ENCODE measurements around the gene OR13J1. TPM values are rescaled to one million over a fixed set of nuclear protein-coding genes. Genes with fewer than 3 reads are reported as not detected.
A peak's percentile ranks its signal among the peaks of the same experiment; 100 is the strongest.
"Not testable (repeated sequence)": the region's sequence is repeated elsewhere in the genome, so short reads cannot be mapped to it uniquely, and the experiment has no call there.

The OR13J1 gene
- total and polyA plus RNA-seq, 4 donors: not detected

GRCh38 chr9:35917261-35917660, 47.1 kb upstream of the OR13J1 start:
- Histone ChIP-seq H3K4me1 (ENCODE audit: control insufficient read depth in 5 of 5, insufficient read depth in 5 of 5, low read length in 5 of 5) (peaks cover 0 to 6% (median 0%) of the 10 kb centered on the region in 5 donors), H3K9me3 (ENCODE audit: control insufficient read depth in 4 of 4, insufficient read depth in 3 of 4, low read length in 3 of 4) (peaks cover 0 to 2% (median 0%) of the 10 kb centered on the region in 4 donors), H3K9ac (ENCODE audit: insufficient read depth in 1 of 2, low read length in 2 of 2) (no peak overlapping the region), H3K27me3 (ENCODE audit: control insufficient read depth in 3 of 3, insufficient read depth in 3 of 3, low read length in 2 of 3) (no peaks in the 10 kb centered on the region), H3K4me3 (no peak overlapping the region), H3K36me3 (ENCODE audit: control insufficient read depth in 4 of 4, insufficient read depth in 4 of 4, low read length in 4 of 4) (no peaks in the 10 kb centered on the region), H3K27ac (ENCODE audit: low read depth in 1 of 2, low read length in 1 of 2) (peak overlapping the region; percentile 6 to 55)
- no peak for DNase-seq
- no peak for ATAC-seq (ENCODE audit: insufficient read depth, low FRiP score)
- TF ChIP-seq, protein P1, sequence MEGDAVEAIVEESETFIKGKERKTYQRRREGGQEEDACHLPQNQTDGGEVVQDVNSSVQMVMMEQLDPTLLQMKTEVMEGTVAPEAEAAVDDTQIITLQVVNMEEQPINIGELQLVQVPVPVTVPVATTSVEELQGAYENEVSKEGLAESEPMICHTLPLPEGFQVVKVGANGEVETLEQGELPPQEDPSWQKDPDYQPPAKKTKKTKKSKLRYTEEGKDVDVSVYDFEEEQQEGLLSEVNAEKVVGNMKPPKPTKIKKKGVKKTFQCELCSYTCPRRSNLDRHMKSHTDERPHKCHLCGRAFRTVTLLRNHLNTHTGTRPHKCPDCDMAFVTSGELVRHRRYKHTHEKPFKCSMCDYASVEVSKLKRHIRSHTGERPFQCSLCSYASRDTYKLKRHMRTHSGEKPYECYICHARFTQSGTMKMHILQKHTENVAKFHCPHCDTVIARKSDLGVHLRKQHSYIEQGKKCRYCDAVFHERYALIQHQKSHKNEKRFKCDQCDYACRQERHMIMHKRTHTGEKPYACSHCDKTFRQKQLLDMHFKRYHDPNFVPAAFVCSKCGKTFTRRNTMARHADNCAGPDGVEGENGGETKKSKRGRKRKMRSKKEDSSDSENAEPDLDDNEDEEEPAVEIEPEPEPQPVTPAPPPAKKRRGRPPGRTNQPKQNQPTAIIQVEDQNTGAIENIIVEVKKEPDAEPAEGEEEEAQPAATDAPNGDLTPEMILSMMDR (IDR thresholded peaks at IDR 0.05; ENCODE audit: control extremely low read depth, extremely low read depth): no peak
- WGBS, 2 donors: 86 to 98% methylated on average over 4 of the region's 4 CpGs

DNA sequence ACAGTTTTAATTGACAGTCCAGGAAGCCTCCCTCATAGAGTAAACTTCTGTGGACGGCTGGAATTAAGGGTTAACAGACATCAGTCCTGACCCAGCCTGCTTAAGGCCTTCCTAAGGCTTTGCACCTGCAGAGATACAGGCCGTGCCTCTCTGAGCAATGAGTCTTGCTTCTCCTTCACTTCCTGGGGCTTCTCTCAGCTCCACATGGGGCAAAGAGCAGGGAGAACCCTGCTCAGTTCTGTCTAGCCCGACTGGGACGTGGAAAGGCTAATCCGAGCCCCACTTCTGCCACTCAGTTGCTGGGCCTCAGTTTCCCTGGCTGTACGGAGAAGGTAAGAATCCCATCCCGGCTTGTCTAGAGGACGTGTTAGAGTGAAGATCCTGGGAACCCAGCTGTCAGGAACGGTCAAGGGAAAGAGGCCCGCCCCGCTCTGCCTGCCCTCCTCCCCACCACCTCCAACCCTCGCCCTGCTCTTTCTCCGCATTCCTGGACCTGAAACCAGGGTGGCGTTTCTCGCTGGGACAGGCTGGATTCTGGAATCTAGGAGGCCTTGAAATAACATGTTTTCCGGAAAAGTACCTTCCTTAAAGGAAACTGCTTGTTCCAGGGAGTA, 45.6 kb upstream of the OR13J1 start:
- WGBS, 2 donors: 86 to 91% methylated on average over 16 of the region's 16 CpGs
- no peaks in the 10 kb centered on the region for H3K27me3 ChIP-seq (ENCODE audit: control insufficient read depth in 3 of 3, insufficient read depth in 3 of 3, low read length in 2 of 3)
- no peaks in the 10 kb centered on the region for H3K36me3 ChIP-seq (ENCODE audit: control insufficient read depth in 4 of 4, insufficient read depth in 4 of 4, low read length in 4 of 4)
- H3K9me3 ChIP-seq (ENCODE audit: control insufficient read depth in 4 of 4, insufficient read depth in 3 of 4, low read length in 3 of 4): peaks cover 0 to 2% (median 0%) of the 10 kb centered on the region in 4 donors
- DNase-seq (no peak), ATAC-seq (ENCODE audit: insufficient read depth, low FRiP score) (no peak)
- no peak overlapping the region for H3K9ac ChIP-seq (ENCODE audit: insufficient read depth in 1 of 2, low read length in 2 of 2)
- TF ChIP-seq, protein P1 (IDR thresholded peaks at IDR 0.05; ENCODE audit: control extremely low read depth, extremely low read depth): no peak
- peak overlapping the region; percentile 57 to 65 for H3K27ac ChIP-seq (ENCODE audit: low read depth in 1 of 2, low read length in 1 of 2)
- no peak overlapping the region for H3K4me3 ChIP-seq
- H3K4me1 ChIP-seq (ENCODE audit: control insufficient read depth in 5 of 5, insufficient read depth in 5 of 5, low read length in 5 of 5): peaks cover 0 to 6% (median 0%) of the 10 kb centered on the region in 5 donors

DNA sequence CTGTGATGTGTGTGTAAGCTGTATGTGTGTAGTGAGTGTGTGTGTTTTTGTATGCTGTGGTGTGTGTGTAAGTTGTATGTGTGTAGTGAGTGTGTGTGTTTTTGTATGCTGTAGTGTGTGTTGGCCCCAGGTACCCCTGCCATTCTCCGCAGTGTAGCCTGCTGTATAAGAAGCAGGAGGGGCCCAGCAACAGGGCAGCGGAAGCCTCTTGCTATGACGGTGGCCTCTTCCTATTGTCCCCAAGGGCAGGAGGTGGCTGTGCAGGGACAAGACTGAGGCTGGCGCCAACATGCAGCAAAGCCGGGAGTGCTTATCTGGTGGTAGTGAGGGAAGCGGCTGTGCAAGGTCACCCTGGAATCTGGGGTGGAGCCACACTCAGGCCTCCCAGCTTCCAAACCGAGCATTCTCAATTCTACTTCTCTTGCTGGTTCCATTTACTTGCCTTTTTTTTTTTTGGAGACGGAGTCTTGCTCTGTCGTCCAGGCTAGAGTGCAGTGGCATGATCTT, 44.2 kb upstream of the OR13J1 start:
- Histone ChIP-seq H3K36me3 (ENCODE audit: control insufficient read depth in 4 of 4, insufficient read depth in 4 of 4, low read length in 4 of 4) (no peaks in the 10 kb centered on the region), H3K9ac (ENCODE audit: insufficient read depth in 1 of 2, low read length in 2 of 2) (no peak overlapping the region), H3K4me3 (no peak overlapping the region), H3K9me3 (ENCODE audit: control insufficient read depth in 4 of 4, insufficient read depth in 3 of 4, low read length in 3 of 4) (peaks cover 0 to 2% (median 0%) of the 10 kb centered on the region in 4 donors), H3K27me3 (ENCODE audit: control insufficient read depth in 3 of 3, insufficient read depth in 3 of 3, low read length in 2 of 3) (no peaks in the 10 kb centered on the region), H3K27ac (ENCODE audit: low read depth in 1 of 2, low read length in 1 of 2) (peak overlapping the region; percentile 57 to 68), H3K4me1 (ENCODE audit: control insufficient read depth in 5 of 5, insufficient read depth in 5 of 5, low read length in 5 of 5) (peaks cover 0 to 12% (median 2%) of the 10 kb centered on the region in 5 donors)
- ATAC-seq (ENCODE audit: insufficient read depth, low FRiP score) (peak; percentile 23), DNase-seq (peak; percentile 63 to 76 (median 73))
- TF ChIP-seq, protein P1 (IDR thresholded peaks at IDR 0.05; ENCODE audit: control extremely low read depth, extremely low read depth): no peak
- WGBS, 2 donors: 31 to 46% methylated on average over 9 of the region's 9 CpGs

DNA sequence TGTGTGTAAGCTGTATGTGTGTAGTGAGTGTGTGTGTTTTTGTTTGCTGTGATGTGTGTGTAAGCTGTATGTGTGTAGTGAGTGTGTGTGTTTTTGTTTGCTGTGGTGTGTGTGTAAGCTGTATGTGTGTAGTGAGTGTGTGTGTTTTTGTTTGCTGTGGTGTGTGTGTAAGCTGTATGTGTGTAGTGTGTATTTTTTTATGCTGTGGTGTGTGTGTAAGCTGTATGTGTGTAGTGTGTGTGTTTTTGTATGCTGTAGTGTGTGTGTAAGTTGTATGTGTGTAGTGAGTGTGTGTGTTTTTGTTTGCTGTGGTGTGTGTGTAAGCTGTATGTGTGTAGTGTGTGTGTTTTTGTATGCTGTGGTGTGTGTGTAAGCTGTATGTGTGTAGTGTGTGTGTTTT, 43.2 kb upstream of the OR13J1 start:
- H3K27ac ChIP-seq (ENCODE audit: low read depth in 1 of 2, low read length in 1 of 2); H3K27me3 ChIP-seq (ENCODE audit: control insufficient read depth in 3 of 3, insufficient read depth in 3 of 3, low read length in 2 of 3); DNase-seq; H3K9me3 ChIP-seq (ENCODE audit: control insufficient read depth in 4 of 4, insufficient read depth in 3 of 4, low read length in 3 of 4); ATAC-seq (ENCODE audit: insufficient read depth, low FRiP score); H3K36me3 ChIP-seq (ENCODE audit: control insufficient read depth in 4 of 4, insufficient read depth in 4 of 4, low read length in 4 of 4); H3K4me3 ChIP-seq: not testable (repeated sequence)
- peaks cover 0 to 17% (median 7%) of the 10 kb centered on the region in 5 donors for H3K4me1 ChIP-seq (ENCODE audit: control insufficient read depth in 5 of 5, insufficient read depth in 5 of 5, low read length in 5 of 5)
- H3K9ac ChIP-seq (ENCODE audit: insufficient read depth in 1 of 2, low read length in 2 of 2): peak overlapping the region in 1 of 2 donors; percentile 76

Measured in lung (tissue), 12 donors.